Endothelial cell of hepatic sinusoid (primary cell): ENCODE measurements around the gene SORBS2.
"Not testable (repeated sequence)": the region's sequence is repeated elsewhere in the genome, so short reads cannot be mapped to it uniquely, and the experiment has no call there.

Experiments
- in situ Hi-C: cut with HindIII; loops from 2 replicates; pipeline ENCODE4 v1.10.0; 2017; ENCODE audit warnings: low sequenced_read_pairs

The SORBS2 gene

DNA sequence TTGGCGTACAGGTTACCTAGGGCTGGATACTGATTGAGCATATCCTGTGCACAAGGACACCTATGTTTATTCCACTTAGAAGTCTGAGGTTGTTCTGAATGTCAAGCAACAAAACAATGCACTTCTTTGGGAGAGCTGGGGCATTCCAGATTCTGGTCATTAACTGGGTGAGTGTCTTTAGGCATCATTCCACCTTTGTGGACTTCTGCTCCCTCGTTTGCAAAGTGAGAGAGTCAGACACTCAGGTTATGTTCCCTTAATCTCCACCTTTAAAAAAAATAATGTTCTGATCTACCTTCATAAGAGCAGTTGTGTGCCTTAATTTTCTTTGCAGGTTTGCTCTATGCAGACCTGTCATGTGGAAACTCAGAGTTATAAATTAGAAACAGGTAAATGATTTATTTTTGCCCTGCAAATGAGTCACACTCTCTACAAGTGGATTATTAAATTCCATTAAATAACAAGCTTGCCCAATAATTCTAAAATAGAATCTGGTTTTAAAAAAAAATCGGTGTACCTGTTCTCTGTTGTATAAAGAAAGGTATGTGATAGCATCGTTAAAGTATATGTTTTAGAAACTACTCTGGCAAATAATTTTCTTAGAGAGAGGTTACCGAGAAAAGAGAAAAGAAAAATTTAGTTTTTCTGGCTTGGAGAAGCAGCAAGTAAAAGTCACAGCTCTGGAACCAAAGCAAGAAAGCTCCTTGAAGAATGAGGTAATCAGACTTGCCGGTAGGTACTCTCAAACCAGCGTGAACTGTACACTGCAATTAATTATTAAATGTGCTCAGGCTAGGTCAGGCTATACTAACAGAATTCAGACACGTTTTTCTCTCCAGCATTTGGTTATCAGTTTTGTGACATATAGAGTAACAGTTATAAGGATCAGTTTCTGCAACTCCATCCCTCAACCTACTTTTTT, 93.2 kb downstream of the SORBS2 start:
- in situ Hi-C loops: no loop called here

DNA sequence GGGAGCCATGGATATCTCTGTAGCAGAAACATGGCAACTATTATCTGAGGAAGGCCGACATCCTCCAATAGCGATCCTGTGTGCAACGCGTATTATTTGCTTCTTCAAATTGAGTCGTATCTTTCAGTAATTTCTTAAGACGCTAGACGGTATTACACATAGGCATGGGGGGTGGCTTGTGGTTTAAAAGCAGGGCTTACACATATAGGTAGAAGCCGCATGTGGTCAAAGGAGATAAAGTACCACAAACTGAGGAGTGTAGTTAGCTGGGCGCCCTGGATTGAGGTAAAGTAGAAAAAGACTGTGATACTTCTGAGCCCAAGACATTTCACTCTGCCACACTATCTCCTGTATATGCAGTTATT, 94.6 kb downstream of the SORBS2 start:
- in situ Hi-C loops: no loop called here

DNA sequence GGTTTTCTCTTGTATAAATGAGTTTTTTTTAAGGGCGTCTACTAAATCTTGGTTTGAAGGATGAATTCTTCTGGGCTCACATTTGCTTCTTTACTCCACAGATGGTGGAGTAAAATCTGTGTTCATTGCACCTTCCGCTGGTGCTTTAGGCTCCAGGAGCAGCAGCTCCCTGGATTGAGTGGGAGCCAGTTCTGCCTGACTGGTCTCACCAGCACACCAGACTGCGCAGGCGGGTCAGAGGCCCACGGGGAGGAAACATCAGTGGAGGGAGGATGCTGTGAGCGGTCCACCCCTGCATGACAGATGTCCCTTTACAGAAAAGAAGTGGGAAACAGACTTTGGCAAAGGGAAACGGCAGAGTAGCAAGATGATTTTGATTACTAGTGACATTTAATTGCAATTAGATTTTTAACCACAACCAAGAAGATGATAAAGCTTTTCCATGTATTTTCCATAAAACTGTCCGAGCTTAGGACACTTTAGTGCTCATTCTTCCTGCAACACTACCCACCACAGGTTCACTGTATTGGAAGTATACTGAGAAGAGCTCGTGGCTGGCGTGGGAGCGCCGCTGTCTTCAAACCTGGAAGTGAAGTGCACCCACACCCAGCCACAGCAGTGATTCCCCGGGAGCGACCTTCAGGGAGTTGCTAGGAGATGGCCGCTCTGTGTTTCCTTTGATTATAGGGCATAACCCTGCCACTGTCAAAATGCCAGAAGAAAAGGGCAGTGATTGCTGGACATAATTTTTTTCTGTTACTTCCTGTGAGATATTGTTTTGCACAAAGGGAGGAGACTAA, 95.2 kb downstream of the SORBS2 start:
- in situ Hi-C loops: no loop called here

- in situ Hi-C loops: no loop called here
Measured at GRCh38 chr4:185716141-185716551, 95.8 kb downstream of the SORBS2 start.

DNA sequence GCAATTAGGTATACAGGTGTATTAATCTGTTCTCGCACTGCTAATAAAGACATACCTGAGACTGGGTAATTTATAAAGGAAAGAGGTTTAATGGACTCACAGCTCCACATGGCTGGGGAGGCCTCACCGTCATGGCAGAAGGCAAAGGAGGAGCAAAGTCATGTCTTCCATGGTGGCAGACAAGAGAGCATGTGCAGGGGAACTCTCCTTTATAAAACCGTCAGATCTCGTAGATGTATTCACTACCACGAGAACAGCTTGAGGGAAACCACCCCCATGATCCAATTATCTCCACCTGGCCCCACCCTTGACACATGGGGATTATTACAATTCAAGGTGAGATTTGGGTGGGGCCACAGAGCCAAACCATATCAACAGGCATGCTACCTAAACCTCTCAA, 97.5 kb downstream of the SORBS2 start:
- in situ Hi-C loops: not testable (repeated sequence)

DNA sequence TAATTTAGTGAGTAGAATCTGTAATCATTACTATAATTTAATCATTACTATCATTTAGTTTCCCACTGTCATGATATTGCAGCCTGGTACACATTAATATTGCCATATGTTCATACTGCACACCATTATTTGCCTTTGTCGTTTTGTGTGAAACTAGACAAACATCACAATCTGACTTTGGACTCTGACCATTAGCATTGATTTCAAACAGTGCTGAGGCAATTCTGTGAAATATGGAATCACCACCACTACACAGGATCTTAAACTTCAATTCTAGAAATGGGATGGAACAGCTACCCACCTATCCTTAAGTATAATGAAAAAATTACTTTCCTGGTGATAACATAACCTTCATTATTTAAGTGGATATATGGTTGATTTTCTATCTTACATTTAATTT, 98.3 kb downstream of the SORBS2 start:
- in situ Hi-C loops: no loop called here

GRCh38 chr4:185713272-185713671, 98.7 kb downstream of the SORBS2 start:
- in situ Hi-C loops: no loop called here

GRCh38 chr4:185712350-185713024, 99.5 kb downstream of the SORBS2 start:
- in situ Hi-C loops: no loop called here

DNA sequence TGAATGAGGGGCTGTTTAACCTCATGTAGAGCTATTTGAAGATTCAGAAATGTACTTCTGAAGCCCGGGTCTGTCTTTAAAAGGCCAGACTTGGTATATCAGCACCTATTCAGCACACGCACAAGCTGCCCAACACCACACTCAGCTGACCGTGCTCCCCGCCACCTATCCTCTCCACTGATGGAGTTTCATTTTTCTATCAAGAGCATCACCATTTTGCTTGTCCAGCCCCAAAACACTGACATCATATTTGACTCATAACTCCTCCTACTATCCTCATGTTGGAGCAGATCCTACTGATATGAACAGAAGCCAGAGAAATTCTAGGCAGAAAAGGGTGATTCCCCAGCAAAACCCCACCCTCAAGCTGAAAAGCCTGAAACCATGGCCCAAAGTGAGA, 100.3 kb downstream of the SORBS2 start:
- in situ Hi-C loops: no loop called here

- in situ Hi-C loops: no loop called here
Measured at GRCh38 chr4:185710487-185710995, 101.5 kb downstream of the SORBS2 start.

GRCh38 chr4:185709802-185710486, 102.0 kb downstream of the SORBS2 start:
- in situ Hi-C loops: no loop called here

GRCh38 chr4:185708348-185708747, 103.6 kb downstream of the SORBS2 start:
- in situ Hi-C loops: no loop called here

- in situ Hi-C loops: not testable (repeated sequence)
Measured at GRCh38 chr4:185707622-185708021, 104.4 kb downstream of the SORBS2 start.

DNA sequence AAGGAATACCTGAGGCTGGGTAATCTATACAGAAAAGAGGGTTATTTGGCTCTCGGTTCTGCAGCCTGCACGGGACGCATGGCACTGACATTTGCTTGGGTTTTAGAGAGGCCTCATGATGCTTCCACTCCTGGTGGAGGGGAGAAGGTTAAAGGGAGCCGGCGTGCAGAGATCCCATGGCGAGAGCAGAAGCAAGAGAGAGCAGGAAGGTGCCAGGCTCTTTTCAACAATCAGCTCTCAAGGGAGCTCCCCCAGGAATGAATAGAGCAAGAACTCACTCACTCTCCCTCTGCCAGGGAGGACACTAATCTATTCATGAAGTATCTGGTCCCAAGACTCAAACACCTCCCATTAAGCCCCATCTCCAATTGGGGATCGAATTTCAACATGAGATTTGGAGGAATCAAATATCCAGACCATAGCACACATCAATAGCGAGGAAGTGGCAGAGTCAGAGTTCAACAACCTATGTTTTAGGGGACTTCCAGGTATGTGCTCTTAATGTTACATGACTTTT, 109.8 kb downstream of the SORBS2 start:
- in situ Hi-C loops: no loop called here

DNA sequence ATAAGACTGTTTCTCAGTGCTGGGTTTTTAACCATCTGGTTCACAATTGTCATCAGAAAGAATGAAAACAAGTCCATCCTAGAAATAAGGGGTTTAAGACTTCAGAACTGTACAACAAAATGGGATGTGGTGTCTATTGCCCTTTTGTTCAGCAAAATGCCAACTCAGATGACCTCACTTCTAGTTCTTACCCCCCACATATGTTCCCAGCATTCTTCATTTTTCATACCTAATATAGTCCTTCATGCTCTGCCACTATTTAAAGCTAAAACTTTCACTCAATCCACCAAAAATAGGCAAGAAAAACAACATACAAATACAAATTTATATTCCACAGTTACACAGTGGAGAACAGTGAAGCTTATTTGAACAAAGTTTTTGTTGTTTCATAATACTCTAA, 111.4 kb downstream of the SORBS2 start:
- in situ Hi-C loops: no loop called here

DNA sequence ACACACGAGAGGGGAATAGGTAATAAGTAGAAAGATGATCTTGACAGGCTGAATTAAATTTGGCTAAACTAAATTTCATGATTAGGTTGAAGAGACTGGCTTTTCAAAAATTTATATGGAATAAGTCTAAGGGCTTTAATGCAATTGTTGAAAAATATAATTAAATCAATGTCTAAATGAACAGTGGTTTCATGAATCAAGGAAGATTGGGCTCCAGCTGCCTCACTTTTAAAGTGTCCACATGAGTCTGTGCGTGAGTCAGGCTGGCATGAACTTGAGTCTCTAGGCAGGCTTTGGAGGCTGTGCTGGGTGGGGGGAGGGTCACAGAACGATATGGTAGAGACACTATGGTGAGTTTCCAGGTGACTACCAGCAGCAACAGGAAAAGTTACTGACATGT, 111.9 kb downstream of the SORBS2 start:
- in situ Hi-C loops: no loop called here

DNA sequence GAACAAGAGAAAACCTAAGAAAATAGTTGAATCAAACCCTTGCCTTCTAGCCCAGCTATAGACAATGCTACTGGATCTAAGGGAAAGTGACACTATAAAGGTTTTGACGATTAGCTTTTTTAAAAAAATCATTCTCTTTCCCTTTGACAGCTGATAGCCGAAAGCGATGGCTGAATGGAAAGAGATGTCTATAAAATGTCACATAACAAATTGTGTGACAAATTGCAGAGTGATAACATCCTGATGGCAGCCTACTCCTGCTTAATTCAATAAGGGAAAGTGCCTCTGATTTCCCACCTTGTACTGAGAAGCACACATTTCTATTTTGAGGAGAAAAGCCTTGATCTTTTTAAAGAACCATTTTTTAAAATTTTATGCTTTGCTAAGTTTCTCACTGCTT, 114.5 kb downstream of the SORBS2 start:
- in situ Hi-C loops: no loop called here

GRCh38 chr4:185695743-185696142, 116.3 kb downstream of the SORBS2 start:
- in situ Hi-C loops: no loop called here

- in situ Hi-C loops: no loop called here
Measured at GRCh38 chr4:185693548-185694215, 118.3 kb downstream of the SORBS2 start.

GRCh38 chr4:185689407-185689806, 122.6 kb downstream of the SORBS2 start:
- in situ Hi-C loops: no loop called here
